NOMO-1 (cell line): Measurements from ENCODE around the gene RPL22.

Experiments used
- DNase-seq, 2 experiments: peaks; one replicate each; lab custom pipeline; 2025; ENCODE audit not compliant: unreplicated experiment in 2 of 2; lab: John Stamatoyannopoulos, UW

RPL22 gene

DNA sequence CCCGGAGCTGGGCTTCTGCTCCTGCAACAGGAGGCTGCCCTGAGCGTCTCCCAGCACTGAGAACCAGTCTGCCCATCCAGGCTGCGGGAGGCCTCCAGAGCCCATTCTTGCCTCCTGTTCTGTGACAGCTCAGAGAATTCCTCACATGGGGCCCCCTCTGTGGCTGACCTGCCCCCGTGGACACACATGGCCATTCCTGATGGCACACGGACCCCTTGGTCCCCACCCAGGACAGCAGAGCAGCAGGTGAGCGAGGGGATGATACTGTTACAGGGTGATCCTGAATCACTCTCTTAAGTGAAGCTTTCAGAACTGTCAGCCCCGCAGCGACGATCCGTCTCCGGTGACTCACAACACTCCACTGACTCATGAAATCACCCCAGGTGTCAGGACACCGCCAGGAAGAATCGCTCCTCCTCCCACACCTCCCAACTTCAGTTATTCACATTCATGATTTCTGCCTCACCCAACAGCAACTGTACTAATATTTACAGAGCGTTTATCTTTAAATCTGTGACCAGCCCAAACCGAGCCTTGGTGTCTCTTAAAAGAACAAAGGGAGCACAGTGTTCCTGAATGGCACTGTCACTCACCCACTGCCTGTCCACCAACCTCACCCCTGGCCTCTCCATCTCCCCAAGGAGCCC is 41.7 kb downstream of the RPL22 start:
- no peak for DNase-seq

DNA sequence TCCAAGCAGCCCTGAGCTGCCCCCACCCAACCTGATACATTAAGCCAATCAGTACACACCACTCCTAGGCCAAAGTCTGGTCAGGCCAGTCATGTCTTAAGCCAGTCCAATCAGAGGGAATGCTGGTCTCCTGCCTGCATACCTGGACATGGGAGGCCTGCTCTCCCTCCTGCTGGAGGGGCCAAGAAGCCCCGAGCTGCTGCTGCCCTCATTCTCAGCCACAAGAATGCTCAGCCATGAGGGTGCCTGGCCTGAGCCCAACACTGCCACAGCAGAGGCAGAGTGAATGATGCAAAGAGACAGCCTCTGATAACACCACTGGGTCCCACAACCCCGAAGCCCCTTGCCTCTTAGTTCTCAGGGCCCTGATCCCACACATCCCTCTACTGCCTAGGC is 42.3 kb downstream of the RPL22 start:
- DNase-seq = no peak

DNA sequence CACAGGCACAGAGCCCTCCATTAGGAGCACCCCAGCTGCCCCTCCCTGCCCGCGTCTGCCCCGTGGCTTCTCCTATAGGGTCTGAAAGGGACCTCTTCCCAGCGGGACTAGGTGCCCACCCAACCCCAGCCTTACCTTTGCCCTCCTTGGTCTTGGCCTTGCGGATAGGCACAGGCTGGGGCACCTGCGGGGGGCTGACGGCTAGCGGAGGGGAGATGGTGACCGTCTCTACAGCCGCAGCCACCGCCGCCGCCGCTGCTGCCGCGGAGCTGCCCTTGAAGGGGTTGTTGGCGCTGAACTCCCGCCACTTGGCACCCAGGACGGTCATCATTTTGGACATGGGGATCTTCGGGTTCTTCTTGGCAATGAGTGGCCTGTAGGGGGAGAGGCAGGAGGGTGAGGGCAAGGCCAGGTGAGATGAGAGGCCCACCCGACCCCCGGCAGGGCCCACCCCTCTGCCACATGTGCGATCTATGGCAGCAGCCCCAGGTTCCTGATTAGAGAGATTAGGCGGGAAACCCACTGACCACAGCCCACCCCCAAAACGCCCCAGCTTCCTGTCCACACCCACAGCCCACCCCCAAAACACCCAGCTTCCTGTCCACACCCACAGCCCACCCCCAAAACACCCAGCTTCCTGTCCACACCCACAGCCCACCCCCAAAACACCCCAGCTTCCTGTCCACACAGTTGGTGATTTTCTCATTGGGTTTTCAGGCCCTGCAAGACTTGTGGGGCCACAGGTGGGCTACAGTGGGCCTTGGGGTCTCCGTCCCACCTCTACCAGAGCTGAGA is 44.7 kb downstream of the RPL22 start:
- no peak for DNase-seq

DNA sequence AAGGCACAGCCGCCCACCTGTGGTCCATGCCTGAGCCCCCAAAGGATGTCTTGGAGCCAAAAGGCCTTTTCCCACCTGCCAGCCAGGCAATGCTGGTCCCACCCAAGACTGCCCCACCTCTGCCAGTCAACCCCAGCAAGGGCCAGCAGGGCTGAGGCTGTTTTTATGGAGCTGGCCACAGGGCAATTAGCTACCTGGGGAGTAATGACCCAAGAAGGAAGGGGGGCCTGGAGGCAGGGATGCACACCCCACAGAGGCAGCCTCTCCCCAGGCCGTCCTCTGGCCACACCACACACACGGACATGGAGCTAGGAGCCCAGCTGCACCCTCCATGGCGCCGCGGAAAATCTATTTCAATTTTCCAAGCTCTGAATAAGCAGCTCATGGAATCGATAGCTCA is 46.5 kb downstream of the RPL22 start:
- no peak for DNase-seq

DNA sequence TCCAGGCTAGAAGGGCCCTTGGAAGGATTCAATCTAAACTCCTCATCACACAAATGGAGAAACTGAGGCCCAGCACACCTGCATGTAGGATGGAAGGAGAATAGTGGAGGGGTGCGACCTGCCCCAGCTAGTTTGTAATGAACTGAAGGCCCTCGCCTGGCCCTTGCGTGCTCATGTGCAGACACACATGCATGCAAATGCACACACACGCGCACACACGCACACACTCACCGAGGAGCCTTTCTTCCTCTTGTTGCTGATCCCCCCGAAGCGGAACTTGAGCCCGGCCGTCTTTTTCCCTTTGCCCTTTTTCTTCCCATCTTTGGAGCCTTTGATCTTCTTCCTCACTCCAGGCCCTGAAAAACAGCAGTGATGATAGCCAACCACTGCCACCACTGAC is 47.2 kb downstream of the RPL22 start:
- DNase-seq = no peak

DNA sequence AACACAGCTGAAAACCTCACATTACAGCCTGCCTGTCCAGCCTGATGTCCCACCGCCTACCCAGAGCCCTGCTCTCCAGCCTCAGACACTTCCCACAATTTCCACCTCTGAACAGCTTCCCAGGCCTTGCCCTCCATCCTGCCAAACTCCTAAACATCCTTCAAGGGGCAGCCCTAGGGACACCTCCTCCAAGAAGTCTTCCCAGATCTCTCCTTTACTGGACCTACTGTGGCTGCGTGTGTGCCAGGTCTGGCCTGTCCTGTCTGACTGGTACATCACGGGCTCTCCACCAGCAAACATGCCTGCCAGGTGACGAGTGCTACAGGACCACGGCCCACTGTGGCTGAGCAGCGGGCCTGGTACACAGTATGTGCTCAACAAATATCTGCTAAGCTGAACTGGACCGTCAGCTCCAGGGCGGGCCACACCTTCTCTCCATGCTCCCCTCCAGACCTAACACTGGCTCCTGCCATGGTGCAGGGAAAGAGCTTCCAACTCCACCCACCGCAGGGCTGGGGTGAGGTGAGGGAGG is 48.0 kb downstream of the RPL22 start:
- DNase-seq = no peak

DNA sequence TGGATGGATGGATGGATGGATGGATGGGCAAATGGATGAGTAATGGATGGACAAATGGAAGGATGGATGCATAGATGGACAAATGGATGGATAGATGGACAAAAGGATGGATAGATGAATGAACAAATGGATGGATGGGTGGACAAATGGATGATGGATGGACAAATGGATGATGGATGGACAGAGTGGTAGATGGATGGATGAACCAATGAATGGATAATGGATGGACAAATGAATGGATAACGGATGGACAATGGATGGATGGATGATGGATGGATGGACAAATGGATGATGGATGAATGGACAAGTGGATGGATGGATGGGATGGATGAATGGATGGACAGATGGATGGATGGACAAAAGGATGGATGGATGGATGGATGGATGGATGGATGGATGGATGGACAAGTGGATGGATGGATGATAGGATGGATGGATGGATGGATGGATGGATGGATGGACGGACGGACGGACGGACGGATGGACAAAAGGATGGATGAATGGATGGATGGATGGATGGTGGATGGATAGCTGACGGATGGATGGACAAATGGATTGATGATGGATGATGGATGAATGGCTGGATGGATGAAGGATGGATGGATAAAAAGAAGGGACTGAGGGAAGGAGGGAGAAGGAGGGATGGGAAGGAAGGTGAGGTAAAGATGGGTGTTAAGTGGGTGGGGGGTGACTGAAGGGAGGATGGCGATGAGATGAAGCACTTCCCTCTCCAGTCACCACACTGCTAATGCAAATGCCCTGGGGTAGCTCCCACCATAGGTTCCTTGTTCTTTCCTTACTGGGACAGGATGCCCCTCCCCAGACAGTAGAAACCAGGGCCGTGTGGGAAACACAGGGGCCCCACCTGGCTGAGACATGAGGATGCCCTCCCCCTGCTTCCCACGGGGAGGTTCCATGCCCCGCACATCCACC is 49.1 kb downstream of the RPL22 start:
- DNase-seq = no peak

- DNase-seq = no peak
These were observed 49.8 kb downstream of the RPL22 start for GRCh38 chr1:6149597-6149996.

DNA sequence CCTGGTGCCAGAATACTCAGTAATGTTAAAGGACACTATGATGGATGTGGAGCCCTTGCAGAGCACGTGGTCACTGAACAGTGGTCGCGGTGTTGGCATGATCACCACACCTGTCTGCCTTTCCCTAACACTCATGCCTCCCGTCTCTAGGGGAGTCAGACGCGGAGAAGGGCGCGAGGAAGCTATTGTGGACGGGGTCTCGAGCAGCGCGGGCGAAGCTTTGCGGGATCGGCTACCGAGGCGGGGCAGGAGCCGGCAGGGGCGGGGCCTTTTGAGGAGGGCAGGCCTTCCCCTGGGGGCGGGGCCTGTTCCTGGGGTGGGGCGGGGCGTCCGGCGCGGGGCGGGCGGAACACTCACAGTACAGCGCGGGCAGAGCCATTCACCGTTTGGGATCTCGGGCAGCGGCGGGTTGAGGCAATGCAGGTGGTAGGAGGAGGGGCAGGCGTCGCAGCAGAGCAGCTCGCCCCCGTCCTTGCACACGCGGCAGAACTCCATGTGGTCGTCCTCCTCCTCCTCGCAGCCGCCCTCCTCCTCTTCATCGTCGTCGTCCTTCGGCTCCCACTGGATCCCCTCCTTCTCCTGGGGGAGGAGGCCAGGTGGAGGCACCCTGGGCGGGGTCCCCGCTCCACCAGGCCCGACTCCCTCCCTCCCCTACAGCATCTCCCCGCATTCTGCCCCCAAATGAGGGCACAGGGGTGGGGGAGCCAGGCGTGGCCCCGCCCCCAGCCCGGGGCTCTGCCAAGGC is 50.7 kb downstream of the RPL22 start:
- DNase-seq = no peak

GRCh38 chr1:6145864-6146410 is 53.5 kb downstream of the RPL22 start:
- no peak for DNase-seq

GRCh38 chr1:6145396-6145750 is 54.0 kb downstream of the RPL22 start:
- no peak for DNase-seq

DNA sequence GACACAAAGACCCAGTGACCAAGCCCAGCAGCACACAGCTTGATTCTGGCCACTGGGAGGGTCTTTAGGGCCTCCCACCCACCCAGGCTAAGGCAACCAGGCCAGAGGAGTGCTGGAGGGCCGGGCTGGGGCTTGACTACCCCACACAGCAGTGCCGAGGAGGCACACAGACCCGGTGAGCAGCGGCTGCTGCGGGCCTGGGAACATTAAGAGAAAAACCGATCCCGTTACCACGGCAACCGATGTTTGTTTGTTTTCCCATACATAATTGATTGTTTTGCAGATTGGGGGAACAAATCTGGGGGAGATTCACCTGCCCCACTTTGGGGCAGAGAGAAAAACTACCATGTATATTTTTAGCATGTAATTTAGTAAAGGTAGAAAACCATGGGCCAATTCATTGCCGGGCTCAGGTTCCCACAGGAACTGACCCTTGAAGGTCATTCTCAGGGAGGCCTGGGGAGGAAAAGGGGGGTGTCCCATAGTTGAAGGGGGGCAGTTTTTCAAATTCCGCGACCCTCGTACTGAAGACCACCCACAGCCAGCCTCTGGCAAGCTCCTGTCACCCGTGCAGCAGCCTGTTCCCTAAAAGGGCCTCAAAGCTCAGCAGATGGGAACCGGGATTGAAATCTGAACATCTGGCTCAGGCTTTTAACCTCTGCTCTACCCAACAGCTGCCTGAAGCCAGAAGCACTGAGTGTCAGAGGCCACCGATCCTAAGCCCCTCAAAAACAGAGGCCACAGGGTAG is 54.6 kb downstream of the RPL22 start:
- no peak for DNase-seq

DNA sequence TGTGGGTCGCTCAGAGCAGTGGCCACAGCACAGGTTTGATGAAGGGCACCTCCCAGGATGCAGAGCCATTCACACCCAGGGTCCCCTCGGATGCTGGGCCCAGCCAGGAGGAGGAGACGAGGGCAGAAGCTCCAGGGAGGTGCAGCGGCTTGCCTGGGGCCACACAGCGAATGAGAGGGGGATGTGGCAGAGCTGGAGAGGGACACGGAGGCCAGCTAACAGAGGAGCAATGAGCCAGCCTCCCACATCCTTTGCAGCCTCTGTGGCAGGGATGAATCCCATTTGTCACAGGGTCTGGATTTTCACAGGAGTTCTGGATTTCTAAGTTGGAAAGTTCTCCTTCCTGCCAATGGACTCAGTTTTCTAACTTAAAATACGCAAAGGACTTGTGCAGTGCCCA is 55.2 kb downstream of the RPL22 start:
- DNase-seq = no peak

DNA sequence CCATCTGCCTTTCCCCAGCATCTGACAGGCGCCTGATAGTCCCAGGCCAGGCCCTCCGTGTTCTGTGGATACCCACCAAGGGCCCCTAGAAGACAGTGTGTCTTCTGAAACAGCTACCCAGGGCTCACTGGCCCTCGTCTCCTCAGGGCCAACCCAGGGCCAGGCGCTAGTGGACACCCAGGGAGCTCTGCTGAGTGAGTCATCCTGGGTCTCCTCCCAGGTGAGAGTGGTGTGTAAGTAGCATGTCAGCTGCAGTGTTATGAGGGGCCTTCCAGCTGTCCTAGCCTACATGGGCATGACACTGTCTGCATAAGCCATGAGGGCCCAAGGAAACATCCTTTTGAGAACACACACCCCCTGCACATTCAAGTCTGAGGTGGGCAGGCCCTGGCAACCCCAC is 56.0 kb downstream of the RPL22 start:
- DNase-seq = no peak

- no peak for DNase-seq
These were observed 56.7 kb downstream of the RPL22 start for GRCh38 chr1:6142734-6143133.

- no peak for DNase-seq
These were observed 57.3 kb downstream of the RPL22 start for GRCh38 chr1:6142036-6142621.

DNA sequence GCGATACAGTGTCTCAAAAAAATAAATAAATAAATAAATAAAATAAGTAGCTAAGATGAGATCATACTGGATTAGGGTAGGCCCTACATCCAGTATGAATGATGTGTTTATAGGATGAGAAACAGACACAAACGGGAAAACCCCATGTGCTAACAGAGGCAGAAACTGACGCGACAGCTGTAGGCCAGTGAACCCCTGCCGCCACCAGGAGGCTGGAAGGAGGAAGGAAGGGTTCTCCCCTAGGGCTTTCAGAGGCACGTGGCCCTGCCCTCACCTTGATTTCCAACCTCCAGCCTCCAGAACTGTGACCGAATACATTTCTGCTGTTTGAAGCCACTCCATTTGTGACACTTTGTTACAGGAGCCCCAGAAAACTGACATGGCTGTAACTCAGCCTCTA is 57.8 kb downstream of the RPL22 start:
- DNase-seq = no peak

DNA sequence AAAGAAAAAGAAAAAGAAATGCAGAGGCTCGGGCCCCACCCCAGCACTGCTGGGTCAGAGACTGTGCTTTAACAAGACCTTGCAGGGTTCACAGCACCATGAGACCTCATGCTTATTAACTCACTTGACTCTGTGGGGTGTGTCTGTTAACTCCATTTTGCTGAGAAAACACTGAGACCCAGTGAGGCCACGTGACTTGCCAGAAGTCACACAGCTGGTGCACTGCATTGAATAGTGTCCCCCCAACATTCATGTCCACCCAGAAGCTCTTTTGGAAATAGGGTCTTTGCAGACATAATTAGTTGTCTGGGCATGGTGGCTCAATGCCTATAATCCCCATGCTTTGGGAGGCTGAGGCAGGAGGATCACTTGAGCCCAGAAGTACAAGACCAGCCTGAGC is 59.0 kb downstream of the RPL22 start:
- no peak for DNase-seq

GRCh38 chr1:6137758-6138157 is 61.6 kb downstream of the RPL22 start:
- no peak for DNase-seq
